IMR-90 (cell line): Measurements from ENCODE around the gene TRIO.

ENCODE experiments used
- BHLHE40 ChIP-seq: fragments of 150-350 bp; IDR thresholded peaks from 2 replicates; pipeline ENCODE4 v1.6.1; 2016; ENCODE audit warnings: mild to moderate bottlenecking, low read depth, low read length
- MAZ ChIP-seq: IDR thresholded peaks from 2 replicates; pipeline ENCODE4 v1.6.1; 2012; ENCODE audit warnings: low read depth, mild to moderate bottlenecking, low read length, improper control_type of control experiment, moderate library complexity, borderline replicate concordance
- POLR2A ChIP-seq: IDR thresholded peaks from 2 replicates; pipeline ENCODE4 v1.6.1; 2012; ENCODE audit warnings: mild to moderate bottlenecking, low read depth, low read length
- RAD21 ChIP-seq: IDR thresholded peaks from 2 replicates; pipeline ENCODE4 v1.6.1; 2012; ENCODE audit warnings: low read length, improper control_type of control experiment
- RCOR1 ChIP-seq: IDR thresholded peaks from 2 replicates; pipeline ENCODE4 v1.6.1; 2012; ENCODE audit warnings: mild to moderate bottlenecking, low read length, improper control_type of control experiment; ENCODE audit not compliant: insufficient replicate concordance
- RFX5 ChIP-seq: IDR thresholded peaks from 2 replicates; pipeline ENCODE4 v1.8.0; 2012; ENCODE audit warnings: low read depth, mild to moderate bottlenecking, low read length, moderate library complexity
- TF ChIP-seq, protein P1 (sequence below): fragments of 150-350 bp; IDR thresholded peaks from 2 replicates; pipeline ENCODE4 v1.6.1; 2017; ENCODE audit warnings: mild to moderate bottlenecking, antibody characterized with exemption, low read length, low read depth
- TF ChIP-seq, protein P2 (sequence below): conservative IDR thresholded peaks from 2 replicates; pipeline ENCODE4 v1.5.1; 2012; ENCODE audit warnings: mild to moderate bottlenecking, low read depth, low read length, improper control_type of control experiment

GRCh38 chr5:14302330-14302729 lies 159.2 kb downstream of the TRIO start:
- TF ChIP-seq RAD21 (no peak), RFX5 (no peak), POLR2A (no peak), MAZ (no peak), BHLHE40 (no peak), RCOR1 (no peak)
- TF ChIP-seq, protein P1, sequence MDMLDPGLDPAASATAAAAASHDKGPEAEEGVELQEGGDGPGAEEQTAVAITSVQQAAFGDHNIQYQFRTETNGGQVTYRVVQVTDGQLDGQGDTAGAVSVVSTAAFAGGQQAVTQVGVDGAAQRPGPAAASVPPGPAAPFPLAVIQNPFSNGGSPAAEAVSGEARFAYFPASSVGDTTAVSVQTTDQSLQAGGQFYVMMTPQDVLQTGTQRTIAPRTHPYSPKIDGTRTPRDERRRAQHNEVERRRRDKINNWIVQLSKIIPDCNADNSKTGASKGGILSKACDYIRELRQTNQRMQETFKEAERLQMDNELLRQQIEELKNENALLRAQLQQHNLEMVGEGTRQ = no peak
- TF ChIP-seq, protein P2, sequence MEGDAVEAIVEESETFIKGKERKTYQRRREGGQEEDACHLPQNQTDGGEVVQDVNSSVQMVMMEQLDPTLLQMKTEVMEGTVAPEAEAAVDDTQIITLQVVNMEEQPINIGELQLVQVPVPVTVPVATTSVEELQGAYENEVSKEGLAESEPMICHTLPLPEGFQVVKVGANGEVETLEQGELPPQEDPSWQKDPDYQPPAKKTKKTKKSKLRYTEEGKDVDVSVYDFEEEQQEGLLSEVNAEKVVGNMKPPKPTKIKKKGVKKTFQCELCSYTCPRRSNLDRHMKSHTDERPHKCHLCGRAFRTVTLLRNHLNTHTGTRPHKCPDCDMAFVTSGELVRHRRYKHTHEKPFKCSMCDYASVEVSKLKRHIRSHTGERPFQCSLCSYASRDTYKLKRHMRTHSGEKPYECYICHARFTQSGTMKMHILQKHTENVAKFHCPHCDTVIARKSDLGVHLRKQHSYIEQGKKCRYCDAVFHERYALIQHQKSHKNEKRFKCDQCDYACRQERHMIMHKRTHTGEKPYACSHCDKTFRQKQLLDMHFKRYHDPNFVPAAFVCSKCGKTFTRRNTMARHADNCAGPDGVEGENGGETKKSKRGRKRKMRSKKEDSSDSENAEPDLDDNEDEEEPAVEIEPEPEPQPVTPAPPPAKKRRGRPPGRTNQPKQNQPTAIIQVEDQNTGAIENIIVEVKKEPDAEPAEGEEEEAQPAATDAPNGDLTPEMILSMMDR = no peak
